SK-N-SH treated with all-trans-retinoic acid at 6 μM for 48 hours (cell line): ENCODE data around the gene TNIP1.

Source experiments
- ATAC-seq: fragments of 200-7000 bp; cut with Tn5 transposase; 3 replicates; pipeline ENCODE4 v1.9.1; 2020; ENCODE audit warnings: mild to moderate bottlenecking, moderate library complexity
- ARNTL ChIP-seq: fragments of 450-650 bp; formaldehyde crosslinking; IDR thresholded peaks from 2 replicates; pipeline ENCODE4 v1.5.0; 2020; ENCODE audit warnings: low read depth, mild to moderate bottlenecking, moderate library complexity, borderline replicate concordance
- BACH2 ChIP-seq: fragments of 250-450 bp; sonication (Bioruptor Pico); IDR thresholded peaks from 2 replicates; pipeline ENCODE4 v1.9.0; 2021; ENCODE audit warnings: mild to moderate bottlenecking, borderline replicate concordance
- CSDC2 ChIP-seq: fragments of 250-450 bp; sonication (Bioruptor Pico); IDR thresholded peaks from 2 replicates; pipeline ENCODE4 v1.5.0; 2020; ENCODE audit warnings: mild to moderate bottlenecking, moderate library complexity
- ESRRG ChIP-seq: fragments of 250-450 bp; sonication (Bioruptor Pico); IDR thresholded peaks from 2 replicates; pipeline ENCODE4 v1.6.1; 2021; ENCODE audit warnings: mild to moderate bottlenecking
- GLIS3 ChIP-seq: fragments of 250-450 bp; sonication (Bioruptor Pico); IDR thresholded peaks from 2 replicates; pipeline ENCODE4 v1.5.0; 2020; ENCODE audit warnings: mild to moderate bottlenecking, moderate library complexity
- ISL1 ChIP-seq: fragments of 250-450 bp; sonication (Bioruptor Pico); IDR thresholded peaks from 2 replicates; pipeline ENCODE4 v2.1.2; 2022; ENCODE audit warnings: mild to moderate bottlenecking, moderate library complexity
- OSR1 ChIP-seq: fragments of 250-450 bp; sonication (Bioruptor Pico); IDR thresholded peaks from 2 replicates; pipeline ENCODE4 v1.8.0; 2022; ENCODE audit warnings: moderate library complexity, mild to moderate bottlenecking, inconsistent platforms
- PPARA ChIP-seq: fragments of 250-450 bp; sonication (Bioruptor Pico); IDR thresholded peaks from 2 replicates; pipeline ENCODE4 v1.5.0; 2020; ENCODE audit warnings: mild to moderate bottlenecking, borderline replicate concordance
- RARB ChIP-seq: fragments of 250-450 bp; sonication (Bioruptor Pico); IDR thresholded peaks from 2 replicates; pipeline ENCODE4 v1.8.0; 2021; ENCODE audit warnings: mild to moderate bottlenecking, moderate library complexity
- SNAI2 ChIP-seq: fragments of 250-450 bp; sonication (Bioruptor Pico); IDR thresholded peaks from 2 replicates; pipeline ENCODE4 v1.5.0; 2020; ENCODE audit warnings: mild to moderate bottlenecking, moderate library complexity
- TCF4 ChIP-seq: fragments of 250-450 bp; sonication (Bioruptor Pico); IDR thresholded peaks from 2 replicates; pipeline ENCODE4 v1.8.0; 2021; ENCODE audit warnings: mild to moderate bottlenecking, moderate library complexity, borderline replicate concordance
- ZC3H10 ChIP-seq: fragments of 250-450 bp; sonication (Bioruptor Pico); IDR thresholded peaks from 2 replicates; pipeline ENCODE4 v1.5.1; 2021; ENCODE audit warnings: mild to moderate bottlenecking, moderate library complexity
- ZFP3 ChIP-seq: fragments of 250-450 bp; sonication (Bioruptor Pico); IDR thresholded peaks from 2 replicates; pipeline ENCODE4 v1.5.0; 2020; ENCODE audit warnings: mild to moderate bottlenecking, moderate library complexity
- ZFP30 ChIP-seq: fragments of 450-650 bp; formaldehyde crosslinking; IDR thresholded peaks from 2 replicates; pipeline ENCODE4 v1.5.0; 2022; ENCODE audit warnings: mild to moderate bottlenecking, moderate library complexity
- ZNF565 ChIP-seq: fragments of 450-650 bp; formaldehyde crosslinking; conservative IDR thresholded peaks from 2 replicates; pipeline ENCODE4 v1.5.0; 2020; ENCODE audit warnings: low read depth, mild to moderate bottlenecking, moderate library complexity
- ZNF70 ChIP-seq: fragments of 450-650 bp; formaldehyde crosslinking; IDR thresholded peaks from 2 replicates; pipeline ENCODE4 v1.5.0; 2020; ENCODE audit warnings: mild to moderate bottlenecking, moderate library complexity
- TF ChIP-seq, protein P1 (sequence below): fragments of 250-450 bp; sonication (Bioruptor Pico); IDR thresholded peaks from 2 replicates; pipeline ENCODE4 v1.5.1; 2020; ENCODE audit warnings: low read depth, mild to moderate bottlenecking, moderate library complexity
- TF ChIP-seq, protein P2 (sequence below): fragments of 250-450 bp; sonication (Bioruptor Pico); IDR thresholded peaks from 2 replicates; pipeline ENCODE4 v1.5.0; 2020; ENCODE audit warnings: mild to moderate bottlenecking, moderate library complexity
- TF ChIP-seq, protein P3 (sequence below): fragments of 250-450 bp; sonication (Bioruptor Pico); IDR thresholded peaks from 2 replicates; pipeline ENCODE4 v1.8.0; 2020; ENCODE audit warnings: mild to moderate bottlenecking, moderate library complexity, borderline replicate concordance

The TNIP1 gene

DNA sequence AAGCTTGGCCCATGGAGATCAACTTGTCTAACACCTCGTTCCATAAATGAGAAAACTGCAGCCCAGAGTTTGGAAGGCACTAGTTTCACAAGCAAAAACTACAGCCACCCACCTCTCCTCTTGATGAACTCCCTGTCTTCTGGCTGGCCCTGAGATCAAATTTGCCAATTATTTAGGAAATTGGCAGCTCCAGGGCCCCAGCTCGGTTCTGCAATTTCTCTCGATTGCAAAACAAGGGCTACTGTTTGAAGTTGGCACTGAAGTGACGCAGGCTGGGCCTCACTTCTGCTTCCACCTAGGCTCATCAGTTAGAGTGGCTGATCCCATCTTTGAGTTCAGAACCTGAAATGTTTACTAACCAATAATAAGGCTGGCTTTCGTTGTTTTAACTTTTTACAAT lies 64.1 kb downstream of the TNIP1 start:
- TF ChIP-seq, protein P1, sequence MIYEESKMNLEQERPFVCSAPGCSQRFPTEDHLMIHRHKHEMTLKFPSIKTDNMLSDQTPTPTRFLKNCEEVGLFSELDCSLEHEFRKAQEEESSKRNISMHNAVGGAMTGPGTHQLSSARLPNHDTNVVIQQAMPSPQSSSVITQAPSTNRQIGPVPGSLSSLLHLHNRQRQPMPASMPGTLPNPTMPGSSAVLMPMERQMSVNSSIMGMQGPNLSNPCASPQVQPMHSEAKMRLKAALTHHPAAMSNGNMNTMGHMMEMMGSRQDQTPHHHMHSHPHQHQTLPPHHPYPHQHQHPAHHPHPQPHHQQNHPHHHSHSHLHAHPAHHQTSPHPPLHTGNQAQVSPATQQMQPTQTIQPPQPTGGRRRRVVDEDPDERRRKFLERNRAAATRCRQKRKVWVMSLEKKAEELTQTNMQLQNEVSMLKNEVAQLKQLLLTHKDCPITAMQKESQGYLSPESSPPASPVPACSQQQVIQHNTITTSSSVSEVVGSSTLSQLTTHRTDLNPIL (CRISPR knock-in tag) = no peak
- TF ChIP-seq, protein P2, sequence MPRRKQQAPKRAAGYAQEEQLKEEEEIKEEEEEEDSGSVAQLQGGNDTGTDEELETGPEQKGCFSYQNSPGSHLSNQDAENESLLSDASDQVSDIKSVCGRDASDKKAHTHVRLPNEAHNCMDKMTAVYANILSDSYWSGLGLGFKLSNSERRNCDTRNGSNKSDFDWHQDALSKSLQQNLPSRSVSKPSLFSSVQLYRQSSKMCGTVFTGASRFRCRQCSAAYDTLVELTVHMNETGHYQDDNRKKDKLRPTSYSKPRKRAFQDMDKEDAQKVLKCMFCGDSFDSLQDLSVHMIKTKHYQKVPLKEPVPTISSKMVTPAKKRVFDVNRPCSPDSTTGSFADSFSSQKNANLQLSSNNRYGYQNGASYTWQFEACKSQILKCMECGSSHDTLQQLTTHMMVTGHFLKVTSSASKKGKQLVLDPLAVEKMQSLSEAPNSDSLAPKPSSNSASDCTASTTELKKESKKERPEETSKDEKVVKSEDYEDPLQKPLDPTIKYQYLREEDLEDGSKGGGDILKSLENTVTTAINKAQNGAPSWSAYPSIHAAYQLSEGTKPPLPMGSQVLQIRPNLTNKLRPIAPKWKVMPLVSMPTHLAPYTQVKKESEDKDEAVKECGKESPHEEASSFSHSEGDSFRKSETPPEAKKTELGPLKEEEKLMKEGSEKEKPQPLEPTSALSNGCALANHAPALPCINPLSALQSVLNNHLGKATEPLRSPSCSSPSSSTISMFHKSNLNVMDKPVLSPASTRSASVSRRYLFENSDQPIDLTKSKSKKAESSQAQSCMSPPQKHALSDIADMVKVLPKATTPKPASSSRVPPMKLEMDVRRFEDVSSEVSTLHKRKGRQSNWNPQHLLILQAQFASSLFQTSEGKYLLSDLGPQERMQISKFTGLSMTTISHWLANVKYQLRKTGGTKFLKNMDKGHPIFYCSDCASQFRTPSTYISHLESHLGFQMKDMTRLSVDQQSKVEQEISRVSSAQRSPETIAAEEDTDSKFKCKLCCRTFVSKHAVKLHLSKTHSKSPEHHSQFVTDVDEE (CRISPR knock-in tag) = no peak
- TF ChIP-seq ESRRG (CRISPR knock-in tag) = no peak
- no peak for TF ChIP-seq ISL1 (CRISPR knock-in tag)
- TF ChIP-seq GLIS3 (CRISPR knock-in tag) = no peak
- no peak for TF ChIP-seq RARB (CRISPR knock-in tag)
- TF ChIP-seq CSDC2 (CRISPR knock-in tag) = no peak
- no peak for ATAC-seq

DNA sequence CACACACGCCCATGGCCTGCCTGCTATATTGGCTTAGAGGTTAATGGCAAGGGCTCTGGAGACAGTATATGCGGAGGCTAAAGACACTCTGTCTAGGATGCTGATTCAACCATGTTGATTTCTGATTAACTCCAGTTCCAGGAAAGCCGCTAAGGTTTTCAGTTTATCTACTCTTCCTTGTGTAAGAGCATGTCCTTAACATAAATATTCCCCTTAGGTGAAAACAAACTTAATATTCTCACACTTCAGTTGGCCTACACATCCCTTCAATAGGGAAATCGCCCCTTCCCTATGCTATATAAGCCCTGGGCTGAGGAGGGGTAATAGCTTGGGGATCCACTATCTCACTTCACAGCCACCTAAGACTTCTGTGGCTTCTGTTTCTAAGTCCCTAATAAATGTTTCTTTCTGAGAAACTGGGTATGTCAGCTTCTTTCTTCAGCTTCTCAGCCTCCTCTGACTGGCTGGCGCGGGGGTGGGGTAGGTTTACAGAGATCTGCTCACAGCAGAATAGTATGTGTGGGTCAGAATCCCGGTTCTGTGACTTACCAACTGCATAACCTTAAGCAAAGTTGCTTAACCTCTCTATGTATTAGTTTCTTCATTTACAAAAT lies 64.8 kb downstream of the TNIP1 start:
- no peak for ATAC-seq
- no peak for TF ChIP-seq PPARA
- no peak for TF ChIP-seq GLIS3 (CRISPR knock-in tag)
- TF ChIP-seq ZFP30 (CRISPR knock-in tag) = no peak
- TF ChIP-seq, protein P2 (CRISPR knock-in tag) = no peak
- TF ChIP-seq, protein P1 (CRISPR knock-in tag) = no peak
- TF ChIP-seq BACH2 = no peak
- TF ChIP-seq ZNF70 (CRISPR knock-in tag) = no peak
- TF ChIP-seq ARNTL = no peak
- no peak for TF ChIP-seq ZNF565 (CRISPR knock-in tag)
- TF ChIP-seq ZC3H10 (CRISPR knock-in tag) = no peak
- no peak for TF ChIP-seq SNAI2 (CRISPR knock-in tag)
- TF ChIP-seq, protein P3, sequence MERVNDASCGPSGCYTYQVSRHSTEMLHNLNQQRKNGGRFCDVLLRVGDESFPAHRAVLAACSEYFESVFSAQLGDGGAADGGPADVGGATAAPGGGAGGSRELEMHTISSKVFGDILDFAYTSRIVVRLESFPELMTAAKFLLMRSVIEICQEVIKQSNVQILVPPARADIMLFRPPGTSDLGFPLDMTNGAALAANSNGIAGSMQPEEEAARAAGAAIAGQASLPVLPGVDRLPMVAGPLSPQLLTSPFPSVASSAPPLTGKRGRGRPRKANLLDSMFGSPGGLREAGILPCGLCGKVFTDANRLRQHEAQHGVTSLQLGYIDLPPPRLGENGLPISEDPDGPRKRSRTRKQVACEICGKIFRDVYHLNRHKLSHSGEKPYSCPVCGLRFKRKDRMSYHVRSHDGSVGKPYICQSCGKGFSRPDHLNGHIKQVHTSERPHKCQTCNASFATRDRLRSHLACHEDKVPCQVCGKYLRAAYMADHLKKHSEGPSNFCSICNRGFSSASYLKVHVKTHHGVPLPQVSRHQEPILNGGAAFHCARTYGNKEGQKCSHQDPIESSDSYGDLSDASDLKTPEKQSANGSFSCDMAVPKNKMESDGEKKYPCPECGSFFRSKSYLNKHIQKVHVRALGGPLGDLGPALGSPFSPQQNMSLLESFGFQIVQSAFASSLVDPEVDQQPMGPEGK (CRISPR knock-in tag) = no peak
- TF ChIP-seq ZFP3 (CRISPR knock-in tag) = no peak
- no peak for TF ChIP-seq TCF4 (CRISPR knock-in tag)
- TF ChIP-seq OSR1 = no peak
- TF ChIP-seq CSDC2 (CRISPR knock-in tag) = no peak
- TF ChIP-seq, all 23 proteins: peak for 0

DNA sequence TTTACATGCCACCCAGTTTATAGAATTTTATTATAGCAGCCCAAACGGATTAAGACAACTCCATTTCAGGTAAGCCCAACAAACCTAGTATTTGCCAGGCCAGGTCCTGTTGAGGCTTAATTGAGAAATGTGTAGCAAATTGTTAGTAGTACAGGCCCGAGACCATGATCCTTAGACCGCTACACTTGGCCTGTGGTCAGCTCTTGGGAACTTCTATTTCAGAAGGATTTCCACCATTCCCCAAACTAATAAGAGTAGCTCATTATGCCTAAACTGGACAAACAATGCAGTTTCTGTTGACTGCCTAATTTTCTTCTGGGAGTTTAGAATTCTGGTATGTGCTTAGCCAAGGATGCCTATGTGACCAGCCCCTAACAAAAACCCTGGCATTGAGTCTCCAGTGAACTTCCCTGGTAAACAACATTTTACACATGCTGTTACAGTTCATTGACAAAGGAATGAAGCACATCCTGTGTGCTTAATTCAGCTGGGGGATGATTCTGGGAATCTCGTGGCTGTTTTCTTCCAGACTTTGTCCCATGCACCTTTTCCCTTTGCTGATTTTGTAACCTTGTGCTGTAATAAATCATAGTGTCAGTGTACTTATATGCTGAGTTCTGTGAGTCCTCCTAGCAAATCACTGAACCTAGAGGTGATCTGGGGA lies 66.0 kb downstream of the TNIP1 start:
- TF ChIP-seq SNAI2 (CRISPR knock-in tag) = no peak
- no peak for ATAC-seq
